ENCODE measurements around the gene BACH2.

GRCh38 chr6:89970609-89971337 is 325.9 kb downstream of the BACH2 start:
- TF ChIP-seq CTCF (IDR thresholded peaks at IDR 0.05) (peak; percentile 17 to 56 (median 56)), POLR2AphosphoS5 (IDR thresholded peaks at IDR 0.05) (no peak), POLR2A (IDR thresholded peaks at IDR 0.05) (no peak)
